HG02852 (cell line): ENCODE data around the gene KCNJ1.

Experiments
- ATAC-seq: cut with Tn5 transposase; IDR thresholded peaks from one replicate; pipeline ENCODE4 v1.9.1; 2021; ENCODE audit warnings: mild to moderate bottlenecking, moderate library complexity; ENCODE audit not compliant: unreplicated experiment

Gene KCNJ1

GRCh38 chr11:128882451-128882850, 15.4 kb upstream of the KCNJ1 start:
- ATAC-seq: no peak

GRCh38 chr11:128881221-128881620, 14.1 kb upstream of the KCNJ1 start:
- no peak for ATAC-seq

DNA sequence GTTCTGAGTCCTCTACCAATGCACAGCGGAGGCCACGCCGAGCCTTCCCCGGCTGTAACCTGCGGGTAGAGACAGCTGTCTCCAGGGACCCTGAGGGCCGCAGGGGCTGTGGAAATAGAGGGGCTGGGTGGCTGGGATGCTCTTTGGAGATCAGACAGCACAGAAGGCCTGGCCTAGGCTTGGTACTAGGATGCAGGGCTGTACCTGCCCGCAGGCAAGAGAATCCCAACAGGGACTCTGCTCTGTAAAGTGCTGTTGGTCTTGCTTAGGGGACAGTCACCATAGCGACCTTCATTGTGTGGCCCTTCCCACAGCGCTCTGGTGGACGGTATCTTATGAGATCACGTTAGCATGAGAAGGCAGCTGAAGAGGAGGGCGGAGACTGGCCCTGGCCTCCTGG, 12.7 kb upstream of the KCNJ1 start:
- no peak for ATAC-seq

DNA sequence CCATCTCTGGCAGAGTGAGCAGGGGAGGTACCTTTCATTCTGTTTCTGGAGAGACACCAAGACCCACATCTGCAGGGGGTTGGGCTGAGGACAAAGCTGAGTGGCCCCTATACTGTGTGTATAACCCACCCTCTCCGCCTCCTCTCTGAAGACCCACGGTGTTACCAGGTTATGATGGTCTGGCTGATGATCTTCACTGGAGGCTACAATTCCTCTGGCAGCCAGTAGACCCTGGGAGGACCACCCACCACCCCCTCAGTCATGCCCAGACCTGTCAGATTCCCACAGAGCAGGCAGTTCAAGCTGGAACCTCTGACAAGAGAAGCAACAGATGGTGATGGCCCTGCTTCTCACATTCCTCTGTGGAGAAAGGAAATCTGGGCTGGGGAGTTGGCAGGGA, 11.4 kb upstream of the KCNJ1 start:
- no peak for ATAC-seq

GRCh38 chr11:128877726-128878125, 10.6 kb upstream of the KCNJ1 start:
- ATAC-seq: no peak

- ATAC-seq: no peak
Measured at GRCh38 chr11:128876133-128876650, 9.1 kb upstream of the KCNJ1 start.

DNA sequence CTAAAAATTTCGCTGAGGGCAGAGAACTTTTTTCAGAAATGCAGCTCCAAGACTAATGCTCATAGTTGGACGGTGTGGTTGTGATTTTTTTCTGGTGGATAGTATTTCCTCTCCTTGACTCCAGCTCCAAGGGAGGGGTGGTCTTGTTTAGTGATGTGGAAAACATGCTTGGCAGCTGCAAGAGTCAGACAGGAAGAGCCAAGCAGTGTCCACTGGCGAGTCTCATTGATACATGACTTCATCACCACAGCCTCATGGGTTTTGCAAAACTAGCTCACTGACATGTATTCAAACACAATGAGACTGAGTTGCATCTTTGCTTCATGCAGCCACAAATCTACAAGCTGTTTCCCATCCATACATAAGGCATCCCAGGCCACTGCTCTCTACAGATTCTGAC, 7.3 kb upstream of the KCNJ1 start:
- no peak for ATAC-seq

GRCh38 chr11:128872594-128872993, 5.5 kb upstream of the KCNJ1 start:
- ATAC-seq: no peak

GRCh38 chr11:128872094-128872493, 5.0 kb upstream of the KCNJ1 start:
- no peak for ATAC-seq

- ATAC-seq: no peak
Measured at GRCh38 chr11:128871168-128871610, 4.1 kb upstream of the KCNJ1 start.

GRCh38 chr11:128868841-128869671, 2.0 kb upstream of the KCNJ1 start:
- no peak for ATAC-seq

DNA sequence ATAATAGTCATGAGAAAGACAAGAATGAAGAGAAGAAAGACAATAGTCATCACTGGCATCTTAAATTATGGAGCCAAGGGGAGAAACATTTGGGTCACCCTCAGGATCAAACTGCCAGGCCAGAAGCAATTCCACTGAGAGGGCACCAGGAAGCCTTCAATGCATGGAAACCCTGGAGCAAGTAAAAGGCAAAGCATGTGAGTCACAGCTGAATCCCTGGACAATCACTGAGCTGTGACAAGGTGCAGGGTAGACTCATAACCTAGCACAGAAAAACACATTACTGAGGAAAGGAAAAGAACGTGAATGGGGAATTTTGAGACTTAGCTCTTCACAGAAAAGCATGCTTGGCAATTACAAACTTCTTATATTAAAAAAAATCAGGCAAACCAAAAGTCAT, 1.6 kb downstream of the KCNJ1 start:
- no peak for ATAC-seq

GRCh38 chr11:128862908-128863660, 4.0 kb downstream of the KCNJ1 start:
- no peak for ATAC-seq

GRCh38 chr11:128862406-128862805, 4.7 kb downstream of the KCNJ1 start:
- no peak for ATAC-seq

- no peak for ATAC-seq
Measured at GRCh38 chr11:128860571-128861361, 6.3 kb downstream of the KCNJ1 start.

GRCh38 chr11:128859563-128860441, 7.3 kb downstream of the KCNJ1 start:
- peak; percentile 86 for ATAC-seq

DNA sequence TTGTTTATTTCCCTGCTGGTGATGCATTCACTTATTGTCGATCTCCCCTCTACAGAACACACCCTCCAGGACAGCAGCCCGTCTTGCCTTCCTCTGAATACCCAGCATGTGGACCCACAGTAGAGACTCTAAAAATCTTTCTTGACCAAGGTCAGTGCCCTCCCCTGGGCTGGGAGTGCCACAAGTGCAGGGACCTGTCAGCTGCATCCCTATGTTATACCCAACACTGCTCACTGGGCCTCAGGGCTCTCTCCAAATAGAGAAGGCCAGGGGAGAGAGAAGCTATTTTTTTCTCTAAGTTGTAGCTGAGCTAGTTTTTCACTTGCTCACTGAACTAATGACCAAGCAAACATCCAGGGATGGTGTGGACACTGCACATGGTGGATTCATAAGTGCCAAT, 9.8 kb downstream of the KCNJ1 start:
- ATAC-seq: no peak

DNA sequence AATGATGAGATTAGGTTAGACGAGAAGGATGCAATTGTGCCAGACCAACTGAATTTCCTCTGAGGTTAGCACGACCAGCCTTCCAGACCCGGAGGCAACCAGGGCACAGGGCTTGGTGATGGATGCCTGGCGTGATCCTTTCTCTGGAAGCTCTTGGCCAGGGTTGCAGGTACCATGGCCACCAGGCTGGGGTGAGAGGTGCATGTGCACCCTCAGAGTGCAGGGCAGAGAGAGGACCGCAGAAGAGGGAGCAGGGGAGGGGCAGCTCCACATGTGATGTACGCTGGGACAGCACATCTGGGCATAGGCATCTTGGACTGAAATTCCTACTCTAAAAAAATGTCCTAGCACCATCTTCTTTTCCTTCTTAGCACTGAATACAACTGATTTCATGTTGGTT, 10.9 kb downstream of the KCNJ1 start:
- ATAC-seq: no peak

GRCh38 chr11:128854841-128855240, 12.3 kb downstream of the KCNJ1 start:
- ATAC-seq: no peak

DNA sequence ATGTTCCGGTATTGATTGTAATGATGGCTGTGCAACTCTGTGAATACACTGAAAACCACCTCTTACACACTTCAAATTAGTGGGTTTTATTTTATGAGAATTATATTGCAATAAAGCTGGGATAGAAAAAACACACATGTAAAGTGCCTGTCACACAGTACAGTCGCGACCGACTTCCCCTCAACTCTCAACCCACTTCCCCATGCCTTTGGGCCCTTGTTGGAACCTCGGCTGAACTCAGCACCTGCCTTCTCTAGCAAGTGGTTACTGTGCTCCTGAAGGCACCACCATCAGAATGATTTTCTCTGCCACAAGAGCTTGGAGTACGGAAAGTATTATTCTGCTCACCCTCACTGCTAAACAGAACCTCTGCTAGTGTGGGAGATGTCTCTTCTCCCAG, 13.5 kb downstream of the KCNJ1 start:
- ATAC-seq: no peak
